Pancreas (tissue), 10 donors: ENCODE data around the gene LAMC2. TPM values are rescaled to one million over a fixed set of nuclear protein-coding genes. Genes with fewer than 3 reads are reported as not detected.
A peak's percentile ranks its signal among the peaks of the same experiment; 100 is the strongest.

Source experiments
- ATAC-seq, 4 donors: fragments of 200-7000 bp; cut with Tn5 transposase; one replicate each; pipeline versions ENCODE4 v1.8.0 to v1.9.1; 2020; ENCODE audit warnings: mild to moderate bottlenecking in 4 of 4, moderate library complexity in 4 of 4
- DNase-seq, 6 donors: peaks; one replicate each; pipeline ENCODE4 v3.0.0-alpha.2; 2020
- FAIRE-seq: peaks from 2 replicates; lab custom pipeline; 2012; peaks lifted over from hg19 to GRCh38; lab: Jason Lieb, UNC
- H3K27ac ChIP-seq, 4 donors: fragments of 200-600 bp; sonication (generic); 1 replicate in 3 of 4; 2 replicates in 1 of 4; pipeline versions ENCODE4 v1.5.0 to v1.8.0; 2020
- H3K27me3 ChIP-seq, 4 donors: fragments of 200-600 bp; one replicate each; pipeline ENCODE4 v1.8.0; 2021
- H3K36me3 ChIP-seq, 3 donors: fragments of 200-600 bp; sonication (generic) in 1 of 3; one replicate each; pipeline versions ENCODE4 v1.5.0 to v1.8.0; 2020 to 2021
- H3K4me1 ChIP-seq, 3 donors: fragments of 200-600 bp; one replicate each; pipeline ENCODE4 v1.8.0; 2021
- H3K4me3 ChIP-seq, 4 donors: fragments of 200-600 bp; sonication (generic) in 2 of 4; one replicate each; pipeline versions ENCODE4 v1.5.0 to v1.8.0; 2020 to 2021
- H3K9me3 ChIP-seq, 4 donors: fragments of 200-600 bp; one replicate each; pipeline ENCODE4 v1.8.0; 2021
- WGBS, 2 donors: extraction: QIAGEN DNeasy Blood & Tissue Kit; methylation state at CpG; one replicate each; pipeline ENCODE4 v1.1.7; 2013; 5-methylcytosine and 5-hydroxymethylcytosine counted together
- intact Hi-C, 3 donors: fragments of 100-400 bp; cut with DNase I; formaldehyde crosslinking; loops; one replicate each; pipeline versions ENCODE4 v1.11.1 to v1.14.2; 2022
- polyA plus RNA-seq, 2 donors: library from polyadenylated mRNA; stranded (reverse); fragments of 200-250 nt; gene quantifications; one replicate each; pipeline ENCODE4 v1.2.3, GENCODE V29; 2013
- total RNA-seq, 6 donors: library from RNA; stranded (reverse); fragmentation: NEBNext Ultra II Directional in 4 of 6; extraction: Animal tissue kit (Norgen Biotek cat#: 25700) in 4 of 6; gene quantifications; one replicate each; pipeline versions ENCODE4 v1.2.1 to v1.2.4, GENCODE V29; 2021 to 2023
- TF ChIP-seq, protein P1 (sequence below), 4 donors: fragments of 200-600 bp; sonication (generic) in 3 of 4; IDR thresholded peaks; one replicate each; pipeline versions ENCODE4 v1.5.0 to v1.8.0; 2021; ENCODE audit warnings: antibody characterized with exemption in 4 of 4
- donor health status: healthy with polysubstance abuse.
- donor health status: DM: no; HTN: no; CAD: no; lungs with moderate emphysema.
- donor health status: DM: no; HTN: no; CAD: no.
- donor health status: control.
- donor health status: control.
- donor health status: Bipolar disorder and iron deficiency.
- donor health status: DM: yes; HTN: yes; CAD: no.
- donor health status: DM: no; HTN: no; CAD: no.
- donor health status: DM: no; HTN: no; CAD: no.
- donor health status: DM: yes; HTN: yes; CAD: no.

LAMC2 gene
- total and polyA plus RNA-seq, 8 donors, result 1.3 to 31.2 (median 2.2) TPM

DNA sequence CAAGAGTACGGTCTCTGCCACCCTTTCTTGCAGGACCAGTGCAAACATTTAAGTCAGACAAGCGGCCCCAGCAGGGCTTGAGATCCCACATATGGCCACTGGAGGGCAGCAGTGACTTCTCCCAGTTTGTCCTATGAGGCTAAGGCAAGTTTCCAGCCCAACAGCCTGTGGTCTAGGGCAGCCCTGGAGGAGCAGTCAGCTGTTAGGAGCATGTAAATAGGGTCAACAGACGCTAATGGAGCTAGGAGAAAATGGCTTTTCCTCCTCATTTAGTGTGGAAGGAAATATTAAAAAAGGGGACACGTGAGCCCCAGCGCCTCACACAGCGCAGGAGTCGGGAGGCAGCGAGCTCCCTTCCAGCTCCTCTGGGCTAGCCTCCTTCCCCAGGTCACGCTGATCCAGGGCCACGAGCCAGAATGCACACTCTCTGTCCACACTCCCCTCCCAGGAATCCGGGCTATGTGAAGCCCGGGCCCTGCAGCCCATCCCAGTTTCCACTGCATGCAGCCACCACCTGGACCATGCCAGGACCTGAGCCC, 95.6 kb downstream of the LAMC2 start:
- Histone ChIP-seq H3K4me3 (no peak overlapping the region), H3K27me3 (no peaks in the 10 kb centered on the region), H3K4me1 (peaks cover 12 to 15% (median 15%) of the 10 kb centered on the region in 3 donors), H3K27ac (peak overlapping the region; percentile 39 to 81 (median 60)), H3K9me3 (no peaks in the 10 kb centered on the region), H3K36me3 (no peaks in the 10 kb centered on the region)
- TF ChIP-seq, protein P1, sequence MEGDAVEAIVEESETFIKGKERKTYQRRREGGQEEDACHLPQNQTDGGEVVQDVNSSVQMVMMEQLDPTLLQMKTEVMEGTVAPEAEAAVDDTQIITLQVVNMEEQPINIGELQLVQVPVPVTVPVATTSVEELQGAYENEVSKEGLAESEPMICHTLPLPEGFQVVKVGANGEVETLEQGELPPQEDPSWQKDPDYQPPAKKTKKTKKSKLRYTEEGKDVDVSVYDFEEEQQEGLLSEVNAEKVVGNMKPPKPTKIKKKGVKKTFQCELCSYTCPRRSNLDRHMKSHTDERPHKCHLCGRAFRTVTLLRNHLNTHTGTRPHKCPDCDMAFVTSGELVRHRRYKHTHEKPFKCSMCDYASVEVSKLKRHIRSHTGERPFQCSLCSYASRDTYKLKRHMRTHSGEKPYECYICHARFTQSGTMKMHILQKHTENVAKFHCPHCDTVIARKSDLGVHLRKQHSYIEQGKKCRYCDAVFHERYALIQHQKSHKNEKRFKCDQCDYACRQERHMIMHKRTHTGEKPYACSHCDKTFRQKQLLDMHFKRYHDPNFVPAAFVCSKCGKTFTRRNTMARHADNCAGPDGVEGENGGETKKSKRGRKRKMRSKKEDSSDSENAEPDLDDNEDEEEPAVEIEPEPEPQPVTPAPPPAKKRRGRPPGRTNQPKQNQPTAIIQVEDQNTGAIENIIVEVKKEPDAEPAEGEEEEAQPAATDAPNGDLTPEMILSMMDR (IDR thresholded peaks at IDR 0.05), result peak; percentile 87 to 93 (median 90)
- intact Hi-C loops, result loop anchor here in 2 of 3 donors (5.0 kb wide), 1 partner anchor 36 kb away; no protein-coding TSS in a partner anchor
- FAIRE-seq (peak; percentile 65), DNase-seq (peak; percentile 86 to 95 (median 90)), ATAC-seq (peak; percentile 91 to 95 (median 92))
- 22 to 27% methylated on average over 11 to 12 of the region's 12 CpGs for WGBS, 2 donors

DNA sequence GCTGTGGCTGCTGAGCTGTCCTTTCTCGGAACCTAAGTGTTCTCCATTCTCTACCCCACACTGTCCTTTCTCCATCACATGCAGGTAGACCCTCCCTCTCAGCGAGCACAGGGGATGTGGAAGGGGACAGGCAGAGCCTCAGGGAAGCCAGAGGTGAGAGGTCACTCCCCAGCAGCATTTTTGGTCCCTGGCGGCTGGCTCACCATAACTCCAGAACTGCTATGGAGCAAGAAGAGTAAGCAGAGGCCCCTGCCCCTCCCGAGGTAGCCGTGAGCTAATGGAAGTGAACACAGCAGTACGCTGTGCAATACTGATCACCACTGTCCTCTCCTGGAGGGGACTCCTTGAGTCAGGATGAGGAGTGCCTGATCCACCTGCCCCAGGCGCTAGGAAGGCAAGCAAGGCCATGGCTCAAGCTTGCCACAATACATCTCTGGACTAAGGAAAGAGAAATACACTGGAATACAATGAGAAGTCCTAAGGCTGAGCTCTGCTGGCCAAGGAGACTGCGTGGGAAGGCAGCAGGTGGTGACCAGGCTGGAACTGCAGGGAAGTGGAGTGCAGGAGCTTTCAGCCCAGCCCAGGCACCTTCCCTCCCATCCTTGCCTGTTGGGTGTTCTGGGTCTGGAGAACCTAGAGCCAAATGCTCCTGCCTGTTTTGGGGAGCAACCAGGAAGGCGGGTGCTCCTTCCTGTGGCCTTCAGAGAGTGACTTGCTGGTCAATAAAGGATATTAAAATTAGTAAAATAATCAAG, 96.2 kb downstream of the LAMC2 start:
- ATAC-seq, result peak; percentile 83 to 92 (median 86)
- no peaks in the 10 kb centered on the region for H3K27me3 ChIP-seq
- H3K27ac ChIP-seq, result peak overlapping the region; percentile 39 to 81 (median 60)
- intact Hi-C loops, result loop anchor here in 2 of 3 donors (5.0 kb wide), 1 partner anchor 35 kb away; no protein-coding TSS in a partner anchor
- TF ChIP-seq, protein P1 (IDR thresholded peaks at IDR 0.05), result no peak
- H3K4me1 ChIP-seq, result peaks cover 12 to 21% (median 15%) of the 10 kb centered on the region in 3 donors
- no peaks in the 10 kb centered on the region for H3K9me3 ChIP-seq
- peak; percentile 79 to 92 (median 90) for DNase-seq
- H3K36me3 ChIP-seq, result no peaks in the 10 kb centered on the region
- no peak overlapping the region for H3K4me3 ChIP-seq
- 42 to 43% methylated on average over 9 of the region's 9 CpGs for WGBS, 2 donors
- FAIRE-seq, result no peak

DNA sequence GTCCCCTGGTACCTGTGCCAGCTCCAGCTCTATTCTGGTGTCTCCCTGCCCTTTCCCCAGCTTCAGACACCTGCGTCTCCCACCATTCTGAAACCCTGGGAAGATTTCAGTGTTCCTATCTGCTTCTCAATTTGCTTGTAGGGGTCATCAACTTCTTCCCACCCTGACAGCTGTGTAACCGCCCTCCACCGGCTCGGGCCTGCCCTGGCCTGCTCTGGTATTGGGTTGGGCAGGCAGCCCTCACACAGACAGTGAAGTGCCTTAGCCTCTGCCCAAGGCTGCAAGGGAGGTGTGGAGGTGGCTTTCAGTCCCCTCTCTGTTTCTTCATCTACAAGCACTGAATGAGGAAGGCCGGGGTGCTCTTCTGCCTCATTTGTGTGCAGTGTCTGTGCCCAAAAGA, 97.2 kb downstream of the LAMC2 start:
- DNase-seq (no peak), ATAC-seq (no peak), FAIRE-seq (no peak)
- peaks cover 12 to 24% (median 15%) of the 10 kb centered on the region in 3 donors for H3K4me1 ChIP-seq
- intact Hi-C loops, result loop anchor here in 2 of 3 donors (5.0 kb wide), 1 partner anchor 34 kb away; no protein-coding TSS in a partner anchor
- H3K36me3 ChIP-seq, result no peaks in the 10 kb centered on the region
- H3K9me3 ChIP-seq, result no peaks in the 10 kb centered on the region
- TF ChIP-seq, protein P1 (IDR thresholded peaks at IDR 0.05), result no peak
- H3K27ac ChIP-seq, result peak overlapping the region in 1 of 4 donors; percentile 22
- H3K27me3 ChIP-seq, result no peaks in the 10 kb centered on the region
- H3K4me3 ChIP-seq, result no peak overlapping the region
- WGBS, 2 donors, result 61 to 63% methylated on average over 5 of the region's 5 CpGs

DNA sequence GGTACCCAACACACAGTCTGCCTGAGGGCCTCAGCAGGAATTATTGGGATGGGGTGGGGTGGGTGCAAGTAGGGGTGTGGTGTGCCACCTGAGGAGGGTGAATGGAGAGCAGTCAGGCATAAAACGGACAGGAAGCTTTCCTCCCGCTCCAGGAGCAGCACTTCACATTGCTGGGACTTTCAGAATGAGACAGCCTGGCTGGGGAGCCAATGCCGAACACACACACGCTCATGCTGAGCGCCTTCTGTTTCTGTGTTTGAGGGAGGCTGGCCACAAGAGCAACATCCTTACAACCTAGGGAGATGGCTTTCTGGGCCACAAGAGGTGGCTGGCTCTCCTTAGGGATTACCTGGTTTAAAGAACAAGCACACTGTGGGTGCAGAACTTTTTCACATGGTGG, 98.0 kb downstream of the LAMC2 start:
- Histone ChIP-seq H3K4me3 (no peak overlapping the region), H3K4me1 (peaks cover 12 to 24% (median 15%) of the 10 kb centered on the region in 3 donors), H3K27ac (no peak overlapping the region), H3K27me3 (no peaks in the 10 kb centered on the region), H3K36me3 (no peaks in the 10 kb centered on the region), H3K9me3 (no peaks in the 10 kb centered on the region)
- FAIRE-seq (no peak), ATAC-seq (no peak), DNase-seq (no peak)
- TF ChIP-seq, protein P1 (IDR thresholded peaks at IDR 0.05), result no peak
- 91 to 93% methylated on average over 5 of the region's 5 CpGs for WGBS, 2 donors
- intact Hi-C loops, result loop anchor here in 2 of 3 donors (5.0 kb wide), 1 partner anchor 33 kb away; no protein-coding TSS in a partner anchor
